HG03095 (cell line): ENCODE results near the gene STMN3.

ENCODE experiments used
- ATAC-seq: cut with Tn5 transposase; IDR thresholded peaks from one replicate; pipeline ENCODE4 v1.9.1; 2021; ENCODE audit warnings: moderate library complexity; ENCODE audit not compliant: unreplicated experiment

The STMN3 gene

DNA sequence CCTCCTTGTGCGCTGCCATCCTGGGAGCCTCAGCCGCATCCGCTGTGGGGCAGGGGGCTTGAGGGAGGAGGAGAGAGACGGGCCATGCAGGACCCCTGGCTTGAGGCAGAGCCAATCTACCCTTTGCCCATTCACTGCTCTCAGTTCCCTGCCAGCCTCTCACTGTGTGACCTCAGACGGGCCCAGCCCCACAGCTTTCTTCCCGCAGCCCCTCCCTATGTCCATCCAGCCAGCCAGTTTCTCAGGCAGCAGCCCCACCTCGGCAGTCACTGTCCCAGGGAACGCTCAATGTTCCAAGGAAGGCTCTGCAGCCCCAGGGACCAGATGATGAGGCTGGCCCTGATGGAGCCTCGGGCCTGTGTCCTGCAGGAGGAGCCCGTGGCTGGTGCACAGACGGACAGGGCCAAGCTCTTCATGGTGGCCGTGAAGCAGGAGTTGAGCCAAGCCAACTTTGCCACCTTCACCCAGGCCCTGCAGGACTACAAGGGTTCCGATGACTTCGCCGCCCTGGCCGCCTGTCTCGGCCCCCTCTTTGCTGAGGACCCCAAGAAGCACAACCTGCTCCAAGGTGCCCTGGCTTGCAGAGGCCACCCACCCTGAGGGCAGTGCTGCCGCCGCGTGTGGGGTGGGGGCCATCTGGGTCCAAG, 39.3 kb upstream of the STMN3 start:
- no peak for ATAC-seq

GRCh38 chr20:63691711-63692435, 38.6 kb upstream of the STMN3 start:
- no peak for ATAC-seq

DNA sequence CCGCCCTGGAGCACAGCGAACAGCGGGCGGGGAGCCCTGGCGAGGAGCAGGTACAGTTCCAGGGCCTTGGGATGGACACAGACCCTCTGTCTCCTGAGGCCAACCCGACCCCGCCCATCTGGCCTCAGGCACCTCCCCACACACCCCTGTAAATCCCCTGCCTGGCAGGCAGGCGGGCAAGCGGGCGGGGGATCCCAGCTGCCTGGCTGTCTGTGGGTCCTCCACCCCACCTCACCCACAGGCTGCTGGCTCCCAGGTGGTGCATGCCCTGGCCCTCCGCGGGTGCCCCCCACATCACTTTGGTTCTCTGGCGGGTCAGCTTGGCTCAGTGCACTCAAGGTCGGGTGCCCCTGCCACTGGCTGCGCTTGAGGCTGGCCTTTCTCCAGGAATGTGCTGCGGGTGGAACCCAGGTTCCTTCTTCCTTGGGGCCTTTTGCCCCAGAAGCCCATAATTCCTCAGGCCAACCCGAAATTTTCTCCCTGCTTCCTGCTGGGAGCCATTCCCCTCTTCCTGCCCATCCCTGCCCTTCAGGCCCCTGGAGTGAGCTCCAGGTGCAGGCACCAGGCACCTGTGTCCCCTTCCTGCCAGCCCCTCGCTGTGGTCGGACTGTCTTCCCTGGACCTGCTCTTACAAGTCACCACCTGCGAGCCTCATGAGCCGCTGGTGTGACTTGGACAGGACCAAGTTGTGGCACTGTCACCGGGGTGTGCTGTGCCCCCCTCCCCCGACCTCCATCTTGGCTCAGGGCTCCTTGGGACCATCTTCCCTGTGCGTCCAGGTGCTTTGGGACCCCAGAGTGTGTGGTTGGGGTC, 37.9 kb upstream of the STMN3 start:
- ATAC-seq = no peak

DNA sequence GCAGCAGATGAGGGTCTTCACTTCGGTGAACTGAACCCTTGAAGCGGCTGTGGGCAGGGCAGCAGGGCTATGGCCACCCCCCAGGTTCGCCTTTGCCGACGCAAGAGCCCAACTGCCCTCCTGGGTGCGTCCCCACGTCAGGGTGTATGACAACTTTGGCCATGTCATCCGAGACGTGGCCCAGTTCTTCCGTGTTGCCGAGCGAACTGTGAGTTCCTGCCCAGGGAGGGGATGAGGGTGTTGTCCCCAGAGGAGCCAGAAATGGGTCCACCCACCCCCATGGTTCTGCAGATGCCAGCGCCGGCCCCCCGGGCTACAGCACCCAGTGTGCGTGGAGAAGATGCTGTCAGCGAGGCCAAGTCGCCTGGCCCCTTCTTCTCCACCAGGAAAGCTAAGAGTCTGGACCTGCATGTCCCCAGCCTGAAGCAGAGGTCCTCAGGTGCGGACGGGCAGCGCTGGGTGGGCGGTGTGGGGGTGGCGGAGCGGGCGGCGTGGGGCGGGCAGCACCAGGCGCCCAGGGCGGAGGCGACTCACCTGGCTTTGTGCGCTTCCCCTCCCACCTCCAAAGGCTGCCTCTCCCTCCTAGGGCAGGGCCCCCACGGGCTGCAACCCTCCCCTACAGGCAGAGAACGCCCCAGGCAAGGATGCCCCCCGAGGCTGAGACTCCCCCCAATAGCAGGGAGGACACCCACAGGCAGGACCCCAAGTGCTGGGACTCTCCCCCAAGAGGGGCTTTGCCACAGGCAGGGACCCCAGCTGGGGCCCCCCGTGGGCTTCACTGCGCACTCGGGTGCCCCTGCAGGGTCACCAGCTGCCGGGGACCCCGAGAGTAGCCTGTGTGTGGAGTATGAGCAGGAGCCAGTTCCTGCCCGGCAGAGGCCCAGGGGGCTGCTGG, 37.0 kb upstream of the STMN3 start:
- ATAC-seq = no peak

GRCh38 chr20:63689046-63690002, 36.1 kb upstream of the STMN3 start:
- no peak for ATAC-seq

DNA sequence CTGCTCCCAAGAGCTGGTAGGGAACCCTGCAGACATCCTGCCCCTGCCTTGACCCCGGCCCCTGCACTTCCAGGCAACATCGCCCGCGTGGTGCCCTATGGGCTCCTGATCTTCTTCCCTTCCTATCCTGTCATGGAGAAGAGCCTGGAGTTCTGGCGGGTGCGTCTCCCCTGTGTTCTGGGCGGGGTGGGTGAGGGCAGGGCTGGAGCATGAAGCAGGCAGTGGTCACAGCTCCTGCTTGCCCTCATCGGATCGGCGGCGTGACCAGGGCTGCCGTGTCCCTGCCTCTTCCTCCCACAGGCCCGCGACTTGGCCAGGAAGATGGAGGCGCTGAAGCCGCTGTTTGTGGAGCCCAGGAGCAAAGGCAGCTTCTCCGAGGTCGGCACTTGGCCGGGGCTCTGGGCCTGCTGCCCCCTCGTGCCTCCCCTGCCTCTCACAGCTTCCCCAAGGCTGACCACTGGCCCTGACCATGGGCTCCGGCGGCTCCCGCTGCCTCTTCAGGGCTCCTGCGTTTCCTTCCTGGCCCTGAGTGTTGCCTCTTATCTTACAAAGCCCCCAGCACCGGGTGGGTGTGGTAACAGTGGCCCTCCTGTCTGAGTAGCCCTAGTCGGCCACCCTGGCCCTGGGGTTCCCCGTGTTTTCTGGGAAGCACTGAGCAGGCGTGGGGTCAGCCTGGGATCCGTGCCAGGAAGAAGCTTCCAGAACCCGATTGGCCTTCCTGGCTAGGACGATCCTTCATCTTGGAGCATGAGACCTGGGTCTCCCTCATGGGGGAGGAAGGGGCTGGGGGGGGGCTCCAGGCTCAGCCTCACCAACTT, 35.2 kb upstream of the STMN3 start:
- ATAC-seq = no peak

DNA sequence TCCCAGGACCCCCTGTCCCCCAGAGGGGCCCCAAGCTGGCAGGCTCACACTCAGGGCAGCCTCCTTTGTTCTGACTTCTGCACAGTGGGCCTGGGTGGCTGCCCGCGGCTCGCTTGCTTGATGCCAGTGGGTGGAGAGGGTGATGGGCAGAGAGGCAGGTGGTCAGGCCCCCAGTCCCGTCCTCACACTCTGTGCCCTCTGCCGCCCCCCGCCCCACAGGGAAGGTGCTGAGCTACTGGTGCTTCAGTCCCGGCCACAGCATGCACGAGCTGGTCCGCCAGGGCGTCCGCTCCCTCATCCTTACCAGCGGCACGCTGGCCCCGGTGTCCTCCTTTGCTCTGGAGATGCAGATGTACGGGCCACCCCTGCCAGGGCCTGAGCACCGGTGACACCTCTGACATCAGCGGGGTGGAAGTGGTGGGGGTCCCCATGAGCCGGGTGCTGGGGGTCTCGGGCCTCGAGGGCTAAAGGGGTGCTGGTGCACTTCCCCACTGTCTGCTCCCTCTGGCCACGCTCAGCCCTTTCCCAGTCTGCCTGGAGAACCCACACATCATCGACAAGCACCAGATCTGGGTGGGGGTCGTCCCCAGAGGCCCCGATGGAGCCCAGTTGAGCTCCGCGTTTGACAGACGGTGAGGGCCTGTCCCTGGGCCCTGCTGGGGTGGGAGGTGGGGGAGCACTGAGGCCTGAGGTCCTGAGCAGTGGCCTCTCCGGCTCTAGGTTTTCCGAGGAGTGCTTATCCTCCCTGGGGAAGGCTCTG, 34.4 kb upstream of the STMN3 start:
- no peak for ATAC-seq

- ATAC-seq = no peak
Observed at GRCh38 chr20:63686492-63687321, 33.5 kb upstream of the STMN3 start.

DNA sequence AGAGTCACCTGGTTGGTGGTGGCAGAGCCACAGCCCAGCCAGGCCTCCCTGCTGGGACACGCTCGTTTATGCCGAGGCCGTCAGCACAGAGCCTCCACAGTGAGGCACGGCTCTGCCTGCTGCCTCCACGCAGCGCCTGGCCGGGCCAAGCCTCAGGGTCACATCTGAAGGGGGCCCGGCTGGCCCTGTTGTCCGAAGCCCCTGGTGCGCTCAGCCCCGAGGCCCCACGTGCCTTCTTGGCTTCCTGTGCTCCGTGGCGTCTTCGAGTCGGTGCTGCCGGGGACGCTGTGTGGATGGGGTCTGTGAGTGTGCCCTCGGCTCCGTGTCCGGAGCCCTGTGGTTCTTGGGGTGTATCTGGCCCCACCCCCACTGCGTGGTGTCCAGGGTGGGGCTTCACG, 32.9 kb upstream of the STMN3 start:
- no peak for ATAC-seq

DNA sequence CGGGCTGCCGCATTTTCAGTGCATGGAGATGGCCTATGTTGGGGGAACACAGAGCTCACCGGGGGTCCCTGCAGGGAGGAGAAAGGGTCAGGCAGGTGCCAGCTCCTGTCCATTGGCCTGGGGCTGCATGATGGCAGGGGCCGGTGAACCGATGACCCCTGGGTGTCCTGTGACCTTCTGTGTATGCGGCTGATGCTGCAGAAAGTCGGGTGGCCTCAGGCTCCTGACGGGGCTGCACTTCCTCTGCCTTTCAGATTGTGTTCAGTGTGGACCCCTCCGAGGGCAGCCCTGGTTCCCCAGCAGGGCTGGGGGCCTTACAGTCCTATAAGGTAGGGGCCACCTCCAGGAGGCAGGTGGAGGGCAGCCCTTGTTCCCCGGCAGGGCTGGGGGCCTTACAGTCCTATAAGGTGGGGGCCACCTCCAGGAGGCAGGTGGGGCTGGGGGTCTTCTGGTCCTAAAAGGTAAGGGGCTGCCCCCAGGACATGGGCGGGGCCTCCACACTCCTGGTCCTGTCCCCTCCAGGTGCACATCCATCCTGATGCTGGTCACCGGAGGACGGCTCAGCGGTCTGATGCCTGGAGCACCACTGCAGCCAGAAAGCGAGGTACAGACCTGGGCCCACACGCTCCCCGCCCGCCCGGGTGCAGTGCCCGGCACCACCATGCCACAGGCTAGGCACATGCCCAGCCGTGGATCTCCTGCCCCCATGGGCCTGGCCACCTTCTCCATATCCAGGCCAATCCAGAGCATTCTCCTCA, 32.2 kb upstream of the STMN3 start:
- no peak for ATAC-seq

DNA sequence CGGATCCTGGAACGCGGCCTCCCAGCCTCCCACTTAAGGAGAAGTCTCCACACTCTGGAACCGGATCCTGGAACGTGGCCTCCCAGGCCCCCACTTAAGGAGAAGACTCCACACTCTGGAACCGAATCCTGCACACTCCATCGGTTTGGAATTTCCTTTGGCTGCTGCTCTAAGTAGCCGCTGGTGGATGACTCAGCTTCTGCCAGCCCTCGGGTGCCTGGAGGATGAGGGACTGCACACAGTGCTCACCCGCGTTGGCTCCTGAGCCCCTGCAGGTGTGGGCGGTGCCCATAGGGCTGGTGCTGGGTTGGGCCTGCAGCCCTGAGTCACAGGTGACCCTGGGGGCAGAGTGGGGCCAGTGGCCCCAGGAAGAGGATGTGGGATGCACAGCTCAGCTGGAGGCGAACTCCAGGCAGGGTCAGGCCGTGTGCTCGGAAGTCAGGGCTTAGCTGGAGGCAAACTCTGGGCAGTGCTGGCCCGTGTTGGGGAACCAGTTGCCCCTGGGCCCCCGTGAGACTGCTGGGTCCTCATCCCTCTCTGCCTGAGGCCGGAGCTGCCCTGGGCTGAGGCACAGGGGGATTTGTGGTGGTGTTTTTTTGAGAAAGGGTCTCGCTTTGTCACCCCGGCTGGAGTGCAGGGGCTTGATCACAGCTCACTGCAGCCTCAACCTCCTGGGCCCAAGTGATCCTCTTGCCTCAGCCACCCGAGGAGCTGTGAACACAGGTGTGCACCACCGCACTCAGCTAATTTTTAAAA, 29.3 kb upstream of the STMN3 start:
- no peak for ATAC-seq

- no peak for ATAC-seq
Observed at GRCh38 chr20:63681609-63682142, 28.5 kb upstream of the STMN3 start.

DNA sequence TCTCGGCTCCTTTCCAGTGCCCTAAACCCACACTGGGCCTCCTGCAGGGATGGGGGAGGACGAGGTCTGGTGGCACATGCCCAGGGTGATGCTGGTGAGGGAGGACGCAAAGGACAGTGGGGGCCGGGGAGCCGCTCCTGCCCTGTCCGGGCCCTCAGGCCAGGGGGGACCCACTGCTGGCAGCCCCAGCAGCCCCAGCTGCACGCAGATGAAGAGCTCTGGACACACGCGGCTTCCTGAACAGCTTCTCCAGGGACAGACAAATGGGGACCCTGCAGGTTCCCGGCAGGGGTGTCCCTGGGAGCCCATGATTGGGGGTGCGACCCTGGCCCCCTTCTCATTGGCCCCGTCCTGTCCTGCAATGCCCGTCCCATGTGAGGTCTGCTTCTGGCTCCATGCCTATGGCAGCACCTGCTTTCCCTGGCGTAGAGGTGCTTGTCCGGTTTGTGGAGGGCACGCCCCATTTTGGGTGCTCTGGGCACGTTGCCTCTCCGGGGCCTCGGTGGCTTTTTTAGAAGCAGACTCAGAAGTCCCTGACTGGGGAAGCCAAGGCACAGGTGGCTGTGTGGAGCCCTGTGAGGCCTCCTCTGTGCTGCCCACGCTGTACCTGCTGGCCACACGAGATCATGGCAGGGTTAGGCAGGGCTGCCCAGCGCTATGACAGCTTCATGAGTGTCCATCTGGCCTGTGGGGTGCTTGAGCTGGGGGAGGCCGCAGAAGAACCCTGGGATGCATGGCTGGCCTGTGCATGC, 27.8 kb upstream of the STMN3 start:
- no peak for ATAC-seq

- no peak for ATAC-seq
Observed at GRCh38 chr20:63680427-63680826, 27.2 kb upstream of the STMN3 start.

- no peak for ATAC-seq
Observed at GRCh38 chr20:63679799-63680305, 26.6 kb upstream of the STMN3 start.
